ENCODE measurements around the gene KDF1. TPM values are rescaled to one million over a fixed set of nuclear protein-coding genes. Genes with fewer than 3 reads are reported as not detected.
A peak's percentile ranks its signal among the peaks of the same experiment; 100 is the strongest.

KDF1 gene
- total and polyA plus RNA-seq, 4 donors, result 1.0 to 4.6 (median 1.8) TPM

GRCh38 chr1:26942656-26943055 is 17.6 kb downstream of the KDF1 start:
- no peak for TF ChIP-seq RXRA (IDR thresholded peaks at IDR 0.05)
- TF ChIP-seq GABPA (IDR thresholded peaks at IDR 0.05 in 1 of 2, conservative IDR thresholded peaks at IDR 0.05 in 1 of 2), result no peak
- TF ChIP-seq TAF1 (conservative IDR thresholded peaks at IDR 0.05), result no peak
- TF ChIP-seq YY1 (IDR thresholded peaks at IDR 0.05), result no peak
- no peak for TF ChIP-seq ZBTB33 (IDR thresholded peaks at IDR 0.05)
- TF ChIP-seq HNF4A (conservative IDR thresholded peaks at IDR 0.05), result no peak
- 97% methylated on average over 12 of the region's 12 CpGs for WGBS
- Histone ChIP-seq H3K4me3 (ENCODE audit: low read depth in 1 of 3, low read length in 3 of 3) (no peak overlapping the region), H3K27me3 (ENCODE audit: control insufficient read depth in 4 of 4, insufficient read depth in 4 of 4, low read length in 3 of 4) (no peaks in the 10 kb centered on the region), H3K9me3 (ENCODE audit: control insufficient read depth in 4 of 4, low read length in 3 of 4) (no peaks in the 10 kb centered on the region), H3K4me1 (ENCODE audit: control insufficient read depth in 4 of 4, insufficient read depth in 4 of 4, low read length in 3 of 4) (peaks cover 39 to 72% (median 55%) of the 10 kb centered on the region in 4 donors), H3K36me3 (ENCODE audit: control insufficient read depth in 4 of 4, insufficient read depth in 3 of 4, low read depth in 1 of 4, low read length in 3 of 4) (peaks cover 5 to 15% (median 10%) of the 10 kb centered on the region in 4 donors), H3K9ac (ENCODE audit: low read depth in 1 of 2, low read length in 2 of 2) (no peak overlapping the region), H3K27ac (ENCODE audit: low read depth in 1 of 2, low read length in 2 of 2) (no peak overlapping the region)
- DNase-seq (ENCODE audit: low spot score), result no peak

GRCh38 chr1:26941311-26941710 is 19.0 kb downstream of the KDF1 start:
- WGBS, result 88% methylated on average over 10 of the region's 10 CpGs
- no peaks in the 10 kb centered on the region for H3K27me3 ChIP-seq (ENCODE audit: control insufficient read depth in 4 of 4, insufficient read depth in 4 of 4, low read length in 3 of 4)
- H3K27ac ChIP-seq (ENCODE audit: low read depth in 1 of 2, low read length in 2 of 2), result no peak overlapping the region
- no peak overlapping the region for H3K4me3 ChIP-seq (ENCODE audit: low read depth in 1 of 3, low read length in 3 of 3)
- H3K4me1 ChIP-seq (ENCODE audit: control insufficient read depth in 4 of 4, insufficient read depth in 4 of 4, low read length in 3 of 4), result peaks cover 38 to 72% (median 58%) of the 10 kb centered on the region in 4 donors
- no peak for TF ChIP-seq REST (IDR thresholded peaks at IDR 0.05)
- TF ChIP-seq FOXA2 (IDR thresholded peaks at IDR 0.05), result no peak
- no peak for TF ChIP-seq ATF3 (IDR thresholded peaks at IDR 0.05)
- H3K36me3 ChIP-seq (ENCODE audit: control insufficient read depth in 4 of 4, insufficient read depth in 3 of 4, low read depth in 1 of 4, low read length in 3 of 4), result peaks cover 5 to 15% (median 10%) of the 10 kb centered on the region in 4 donors
- no peak overlapping the region for H3K9ac ChIP-seq (ENCODE audit: low read depth in 1 of 2, low read length in 2 of 2)
- DNase-seq (ENCODE audit: low spot score), result no peak
- H3K9me3 ChIP-seq (ENCODE audit: control insufficient read depth in 4 of 4, low read length in 3 of 4), result no peaks in the 10 kb centered on the region

GRCh38 chr1:26938659-26939025 is 21.6 kb downstream of the KDF1 start:
- TF ChIP-seq RAD21 (IDR thresholded peaks at IDR 0.05), result no peak
- TF ChIP-seq EGR1 (IDR thresholded peaks at IDR 0.05; ENCODE audit: low read depth in 2 of 2), result no peak
- no peak for TF ChIP-seq MAX (IDR thresholded peaks at IDR 0.05)
- no peak for TF ChIP-seq FOXA2 (IDR thresholded peaks at IDR 0.05)
- no peak for TF ChIP-seq ATF3 (IDR thresholded peaks at IDR 0.05)
- no peak for TF ChIP-seq ZBTB33 (IDR thresholded peaks at IDR 0.05)
- no peak for TF ChIP-seq JUND (IDR thresholded peaks at IDR 0.05)
- TF ChIP-seq SP1 (IDR thresholded peaks at IDR 0.05), result no peak
- no peak for TF ChIP-seq TAF1 (conservative IDR thresholded peaks at IDR 0.05)
- no peak for TF ChIP-seq FOXA1 (IDR thresholded peaks at IDR 0.05)
- no peak for TF ChIP-seq RXRA (IDR thresholded peaks at IDR 0.05)
- no peak for TF ChIP-seq HNF4A (conservative IDR thresholded peaks at IDR 0.05)
- no peak for TF ChIP-seq HNF4G (IDR thresholded peaks at IDR 0.05)
- TF ChIP-seq CTCF (IDR thresholded peaks at IDR 0.05; ENCODE audit: low read depth, low read length, missing input control), result no peak
- no peak overlapping the region for H3K9ac ChIP-seq (ENCODE audit: low read depth in 1 of 2, low read length in 2 of 2)
- H3K4me3 ChIP-seq (ENCODE audit: low read depth in 1 of 3, low read length in 3 of 3), result no peak overlapping the region
- H3K27me3 ChIP-seq (ENCODE audit: control insufficient read depth in 4 of 4, insufficient read depth in 4 of 4, low read length in 3 of 4), result no peaks in the 10 kb centered on the region
- H3K27ac ChIP-seq (ENCODE audit: low read depth in 1 of 2, low read length in 2 of 2), result peak overlapping the region; percentile 75 to 91
- 32% methylated on average over 2 of the region's 2 CpGs for WGBS
- H3K9me3 ChIP-seq (ENCODE audit: control insufficient read depth in 4 of 4, low read length in 3 of 4), result no peaks in the 10 kb centered on the region
- H3K4me1 ChIP-seq (ENCODE audit: control insufficient read depth in 4 of 4, insufficient read depth in 4 of 4, low read length in 3 of 4), result peaks cover 23 to 46% (median 36%) of the 10 kb centered on the region in 4 donors
- DNase-seq (ENCODE audit: low spot score), result no peak
- H3K36me3 ChIP-seq (ENCODE audit: control insufficient read depth in 4 of 4, insufficient read depth in 3 of 4, low read depth in 1 of 4, low read length in 3 of 4), result peaks cover 7 to 17% (median 15%) of the 10 kb centered on the region in 4 donors
